GM12865 (cell line): Measurements from ENCODE around the gene TUT4.

ENCODE experiments used
- DNase-seq: peaks from one replicate; pipeline ENCODE4 v3.0.0; 2010; ENCODE audit warnings: low read depth
- H3K4me3 ChIP-seq: 2 replicates; pipeline ENCODE4 v1.5.1; 2011; ENCODE audit warnings: mild to moderate bottlenecking, low read depth, low read length, control low read depth
- CTCF ChIP-seq: IDR thresholded peaks from 2 replicates; pipeline ENCODE4 v1.5.1; 2011; ENCODE audit warnings: low read length, control low read depth, low read depth, inconsistent platforms; ENCODE audit not compliant: insufficient read depth; ENCODE audit errors: missing control alignments

Gene TUT4

GRCh38 chr1:52598729-52599128 lies 45.8 kb upstream of the TUT4 start:
- H3K4me3 ChIP-seq, result no peak overlapping the region
- no peak for DNase-seq
- TF ChIP-seq CTCF, result no peak

- DNase-seq, result no peak
- H3K4me3 ChIP-seq, result no peak overlapping the region
- no peak for TF ChIP-seq CTCF
These were observed 45.0 kb upstream of the TUT4 start for GRCh38 chr1:52597912-52598311.

- no peak overlapping the region for H3K4me3 ChIP-seq
- TF ChIP-seq CTCF, result no peak
- DNase-seq, result no peak
These were observed 42.2 kb upstream of the TUT4 start for GRCh38 chr1:52595061-52595460.

GRCh38 chr1:52593495-52593894 lies 40.6 kb upstream of the TUT4 start:
- TF ChIP-seq CTCF, result no peak
- no peak for DNase-seq
- no peak overlapping the region for H3K4me3 ChIP-seq

GRCh38 chr1:52592637-52593323 lies 39.9 kb upstream of the TUT4 start:
- no peak overlapping the region for H3K4me3 ChIP-seq
- TF ChIP-seq CTCF, result no peak

GRCh38 chr1:52590266-52590665 lies 37.4 kb upstream of the TUT4 start:
- H3K4me3 ChIP-seq, result no peak overlapping the region
- TF ChIP-seq CTCF, result no peak
- DNase-seq, result no peak

More at GRCh38 chr1:52592637-52593323, 39.9 kb upstream of the TUT4 start:
- DNase-seq, result no peak

- no peak for DNase-seq
- H3K4me3 ChIP-seq, result no peak overlapping the region
- no peak for TF ChIP-seq CTCF
These were observed 35.6 kb upstream of the TUT4 start for GRCh38 chr1:52588535-52588934.
